HUES64 (cell line): Measurements from ENCODE around the gene PFN3.

Experiments
- H3K27ac ChIP-seq: 2 replicates; pipeline ENCODE4 v1.7.0; 2013; ENCODE audit warnings: low read depth, low read length, inconsistent platforms
- H3K27me3 ChIP-seq: 2 replicates; pipeline ENCODE4 v1.6.1; 2013; ENCODE audit warnings: mild to moderate bottlenecking, low read length; ENCODE audit not compliant: insufficient read depth
- H3K36me3 ChIP-seq: 2 replicates; pipeline ENCODE4 v1.6.1; 2013; ENCODE audit warnings: mild to moderate bottlenecking, low read length; ENCODE audit not compliant: insufficient read depth
- H3K4me1 ChIP-seq: 2 replicates; pipeline ENCODE4 v1.6.1; 2013; ENCODE audit warnings: mild to moderate bottlenecking, low read length, moderate library complexity; ENCODE audit not compliant: insufficient read depth
- H3K4me3 ChIP-seq: 2 replicates; pipeline ENCODE4 v1.5.1; 2013; ENCODE audit warnings: mild to moderate bottlenecking, low read length, moderate library complexity
- H3K9ac ChIP-seq: 2 replicates; pipeline ENCODE4 v1.6.1; 2013; ENCODE audit warnings: mild to moderate bottlenecking, low read depth, low read length
- H3K9me3 ChIP-seq: 2 replicates; pipeline ENCODE4 v1.6.1; 2013; ENCODE audit warnings: low read depth, low read length; ENCODE audit not compliant: insufficient read depth
- WGBS: fragments of 150-250, 120-280 bp; methylation state at CpG from one replicate; pipeline ENCODE4 v1.1.7; 2013; ENCODE audit warnings: missing lambda C conversion rate; 5-methylcytosine and 5-hydroxymethylcytosine counted together

PFN3 gene

DNA sequence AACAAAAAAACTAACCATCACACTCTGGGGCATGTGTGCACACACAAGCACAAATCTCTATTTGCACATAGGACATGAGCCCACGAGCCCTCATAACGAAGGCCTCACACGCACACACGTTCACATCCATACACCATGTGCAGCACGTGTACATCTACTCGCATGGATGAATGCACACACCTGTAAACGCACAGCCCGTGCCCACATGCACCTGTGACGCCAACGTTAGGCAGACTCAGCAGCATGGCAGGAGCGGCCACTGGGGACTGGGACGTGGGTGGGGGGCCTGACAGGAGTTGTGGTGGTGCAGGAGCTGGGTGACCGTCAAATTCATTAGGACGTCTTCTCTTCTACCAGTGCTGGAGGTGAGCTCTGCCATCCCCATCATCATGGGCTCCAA, 13.1 kb downstream of the PFN3 start:
- Histone ChIP-seq H3K4me3 (no peak overlapping the region), H3K27ac (no peak overlapping the region), H3K27me3 (peaks cover 20% of the 10 kb centered on the region), H3K36me3 (no peaks in the 10 kb centered on the region), H3K4me1 (no peaks in the 10 kb centered on the region; the same call in 1 of the 2 replicates), H3K9ac (no peak overlapping the region), H3K9me3 (no peaks in the 10 kb centered on the region)
- WGBS = 92% methylated on average over 14 of the region's 14 CpGs

DNA sequence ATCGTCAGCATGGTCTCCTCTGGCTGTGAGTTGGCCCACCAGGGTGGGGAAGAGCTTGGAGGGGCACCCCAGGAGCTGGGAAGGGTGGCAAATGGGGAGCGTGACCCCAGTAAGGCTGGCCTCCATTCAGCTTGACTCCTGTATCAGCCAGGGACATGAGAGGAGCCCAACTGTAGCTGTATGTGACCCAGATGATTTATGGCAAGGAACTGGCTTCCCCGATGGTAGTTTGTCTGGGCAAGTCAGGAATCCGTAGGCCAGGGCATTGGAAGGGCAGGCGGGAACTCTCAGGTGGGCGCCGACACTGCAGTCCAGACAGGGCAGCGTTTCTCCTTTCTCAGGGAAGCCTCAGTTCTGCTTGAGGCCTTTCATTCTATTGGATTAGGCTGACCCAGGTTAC, 13.9 kb downstream of the PFN3 start:
- H3K4me3 ChIP-seq = no peak overlapping the region
- no peak overlapping the region for H3K9ac ChIP-seq
- 90% methylated on average over 8 of the region's 8 CpGs for WGBS
- peaks cover 20% of the 10 kb centered on the region for H3K27me3 ChIP-seq
- no peaks in the 10 kb centered on the region for H3K9me3 ChIP-seq
- no peaks in the 10 kb centered on the region; the same call in 1 of the 2 replicates for H3K4me1 ChIP-seq
- H3K27ac ChIP-seq = no peak overlapping the region
- H3K36me3 ChIP-seq = no peaks in the 10 kb centered on the region

- H3K27ac ChIP-seq = no peak overlapping the region
- no peaks in the 10 kb centered on the region; the same call in 1 of the 2 replicates for H3K4me1 ChIP-seq
- WGBS = 88% methylated on average over 11 of the region's 11 CpGs
- H3K36me3 ChIP-seq = no peaks in the 10 kb centered on the region
- H3K27me3 ChIP-seq = peaks cover 20% of the 10 kb centered on the region
- no peak overlapping the region for H3K4me3 ChIP-seq
- H3K9ac ChIP-seq = no peak overlapping the region
- no peaks in the 10 kb centered on the region for H3K9me3 ChIP-seq
Measured at GRCh38 chr5:177385720-177386119, 14.7 kb downstream of the PFN3 start.

- Histone ChIP-seq H3K9ac (no peak within 1 kb of the TSS), H3K27me3 (peaks cover 8% of the 10 kb centered on the region; the same call in 1 of the 2 replicates), H3K4me1 (no peaks in the 10 kb centered on the region), H3K4me3 (no peak within 1 kb of the TSS), H3K9me3 (no peaks in the 10 kb centered on the region), H3K36me3 (no peaks in the 10 kb centered on the region), H3K27ac (no peak within 1 kb of the TSS)
- 79% methylated on average over 4 of the region's 4 CpGs for WGBS
Measured at GRCh38 chr5:177384134-177384533, 16.3 kb downstream of the PFN3 start, which contains the start of gene SLC34A1. SLC34A1 (plus strand) TSS chr5:177384434; CDS start chr5:177385742, 1,308 bp downstream.

DNA sequence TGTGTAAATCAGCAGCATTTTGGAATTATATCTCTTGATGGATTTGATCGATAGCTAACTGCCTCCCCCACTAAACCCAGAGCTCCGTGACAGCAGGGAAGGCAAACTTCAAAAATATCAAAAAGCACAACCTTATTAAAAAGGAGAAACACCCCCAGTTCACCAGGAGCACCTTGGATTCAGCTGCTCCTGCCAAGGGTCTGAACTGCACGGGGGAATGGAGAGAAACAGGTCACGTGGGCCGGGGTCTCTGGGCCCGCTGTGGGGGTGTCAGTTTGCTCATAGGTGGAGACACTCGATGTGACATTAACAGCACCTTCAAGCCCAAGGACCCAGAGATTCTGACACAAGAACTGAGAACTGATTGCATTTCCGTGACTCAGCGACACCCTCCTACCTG, 17.3 kb downstream of the PFN3 start:
- H3K36me3 ChIP-seq = no peaks in the 10 kb centered on the region
- H3K9me3 ChIP-seq = no peaks in the 10 kb centered on the region
- H3K4me1 ChIP-seq = no peaks in the 10 kb centered on the region
- WGBS = 94% methylated on average over 9 of the region's 9 CpGs
- no peak overlapping the region for H3K9ac ChIP-seq
- H3K4me3 ChIP-seq = no peak overlapping the region
- no peak overlapping the region for H3K27ac ChIP-seq
- H3K27me3 ChIP-seq = peaks cover 2% of the 10 kb centered on the region; the same call in 1 of the 2 replicates

- no peak overlapping the region for H3K9ac ChIP-seq
- H3K4me1 ChIP-seq = no peaks in the 10 kb centered on the region
- H3K36me3 ChIP-seq = no peaks in the 10 kb centered on the region
- H3K27me3 ChIP-seq = peaks cover 2% of the 10 kb centered on the region; the same call in 1 of the 2 replicates
- H3K4me3 ChIP-seq = no peak overlapping the region
- H3K27ac ChIP-seq = no peak overlapping the region
- H3K9me3 ChIP-seq = no peaks in the 10 kb centered on the region
- WGBS = 71% methylated on average over 11 of the region's 11 CpGs
Measured at GRCh38 chr5:177382423-177383029, 17.9 kb downstream of the PFN3 start.

DNA sequence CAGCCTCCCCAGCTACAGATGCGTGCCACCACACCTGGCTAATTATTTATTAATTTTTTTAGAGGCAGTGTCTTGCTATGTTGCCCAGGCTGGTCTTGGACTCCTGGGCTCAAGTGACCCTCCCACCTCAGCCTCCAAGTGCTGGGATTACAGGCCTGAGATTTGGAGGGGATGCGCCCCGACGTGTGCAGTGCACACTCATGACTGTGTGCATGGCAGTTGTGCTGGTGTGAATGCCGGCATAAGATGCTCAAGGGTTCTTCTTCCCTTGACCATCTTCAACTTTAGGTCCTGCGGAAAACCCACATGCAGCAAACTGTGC, 19.7 kb downstream of the PFN3 start:
- Histone ChIP-seq H3K9ac (no peak overlapping the region), H3K4me3 (no peak overlapping the region), H3K9me3 (no peaks in the 10 kb centered on the region), H3K27me3 (peaks cover 2% of the 10 kb centered on the region; the same call in 1 of the 2 replicates), H3K27ac (no peak overlapping the region), H3K36me3 (no peaks in the 10 kb centered on the region), H3K4me1 (no peaks in the 10 kb centered on the region)
- WGBS = 92% methylated on average over 6 of the region's 6 CpGs

- no peak overlapping the region for H3K27ac ChIP-seq
Measured at GRCh38 chr5:177378884-177379883, 21.3 kb downstream of the PFN3 start.

DNA sequence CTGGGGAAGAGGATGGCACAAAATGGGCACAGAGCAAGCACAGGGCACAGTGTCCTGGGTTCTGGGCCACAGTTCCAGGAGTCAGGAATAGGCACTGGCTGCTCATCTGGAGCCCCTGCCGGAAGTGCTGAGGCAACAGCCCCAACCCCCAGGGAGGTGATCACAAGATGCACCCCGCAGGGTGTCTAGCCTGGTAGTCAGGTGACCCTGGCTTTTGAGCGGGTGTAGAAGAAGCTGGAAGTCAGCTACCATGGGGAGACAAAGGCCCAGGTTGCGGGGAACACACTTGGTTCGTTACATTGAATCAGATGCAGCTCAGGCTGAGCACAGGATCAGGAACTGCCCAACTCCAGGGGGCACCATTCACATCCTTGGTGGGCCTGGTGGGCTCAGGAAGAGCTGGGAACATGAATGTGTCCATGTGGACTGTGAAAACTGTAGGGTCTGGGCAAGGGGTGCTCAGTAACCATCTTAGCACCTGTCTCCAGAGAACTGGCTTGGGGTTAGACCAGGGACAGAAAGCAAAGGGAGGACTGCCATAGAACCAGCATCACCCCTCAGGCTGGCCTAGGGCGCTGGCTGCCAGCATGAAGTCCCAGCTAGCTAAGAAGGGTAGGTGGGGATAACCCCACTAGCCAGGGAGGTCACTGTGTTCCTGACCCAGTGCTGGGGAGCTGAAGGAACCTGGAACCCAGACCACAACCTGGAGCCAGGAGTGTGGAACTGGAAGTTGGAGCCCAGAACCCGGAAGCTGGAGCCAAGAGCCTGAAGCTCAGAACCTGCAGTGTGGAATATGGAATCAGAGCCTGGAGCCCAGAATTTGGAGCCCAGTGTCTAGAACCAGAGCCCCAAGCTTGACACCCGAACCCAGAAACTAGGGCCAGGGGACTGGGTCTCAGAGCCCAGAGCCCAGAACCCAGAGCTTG, 22.3 kb downstream of the PFN3 start:
- no peak overlapping the region for H3K4me3 ChIP-seq
- no peak overlapping the region for H3K9ac ChIP-seq
- H3K27ac ChIP-seq = no peak overlapping the region
- no peaks in the 10 kb centered on the region for H3K27me3 ChIP-seq
- H3K4me1 ChIP-seq = peaks cover 7% of the 10 kb centered on the region; the same call in 1 of the 2 replicates
- 92% methylated on average over 8 of the region's 8 CpGs for WGBS
- no peaks in the 10 kb centered on the region for H3K36me3 ChIP-seq
- no peaks in the 10 kb centered on the region for H3K9me3 ChIP-seq

More at GRCh38 chr5:177378884-177379883, 21.3 kb downstream of the PFN3 start:
- no peak overlapping the region for H3K9ac ChIP-seq
- no peaks in the 10 kb centered on the region for H3K4me1 ChIP-seq
- H3K4me3 ChIP-seq = no peak overlapping the region
- H3K36me3 ChIP-seq = no peaks in the 10 kb centered on the region
- peaks cover 2% of the 10 kb centered on the region; the same call in 1 of the 2 replicates for H3K27me3 ChIP-seq
- no peaks in the 10 kb centered on the region for H3K9me3 ChIP-seq
- 92% methylated on average over 14 of the region's 15 CpGs for WGBS

DNA sequence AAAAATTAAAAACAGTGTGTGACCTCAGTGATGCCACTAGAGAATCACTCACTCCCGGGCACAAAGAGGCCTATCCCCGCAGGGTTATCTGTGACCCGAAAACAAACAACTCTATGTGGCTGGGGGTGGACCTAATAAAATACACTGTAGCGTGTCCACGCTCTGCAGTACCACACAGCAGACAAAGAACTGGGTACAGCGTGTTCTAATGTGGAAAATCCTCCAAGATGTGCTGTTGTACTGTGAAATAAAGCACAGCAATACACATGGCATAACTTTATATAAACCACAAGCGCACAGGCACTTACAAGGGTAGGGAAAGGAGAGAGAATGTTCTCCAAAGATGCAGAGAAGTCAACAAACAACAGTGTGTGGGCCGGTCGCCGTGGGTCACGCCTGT, 24.4 kb downstream of the PFN3 start:
- no peak overlapping the region for H3K9ac ChIP-seq
- H3K4me3 ChIP-seq = no peak overlapping the region
- no peaks in the 10 kb centered on the region for H3K27me3 ChIP-seq
- peaks cover 7% of the 10 kb centered on the region; the same call in 1 of the 2 replicates for H3K4me1 ChIP-seq
- no peak overlapping the region for H3K27ac ChIP-seq
- no peaks in the 10 kb centered on the region for H3K9me3 ChIP-seq
- H3K36me3 ChIP-seq = no peaks in the 10 kb centered on the region
- WGBS = 93% methylated on average over 11 of the region's 11 CpGs
